GM18526 (cell line): Measurements from ENCODE around the gene IL23R.

Experiments used
- POLR2A ChIP-seq: IDR thresholded peaks from 3 replicates; pipeline ENCODE4 v1.6.1; 2011; ENCODE audit not compliant: insufficient read length; ENCODE audit errors: extremely low read depth

Gene IL23R

DNA sequence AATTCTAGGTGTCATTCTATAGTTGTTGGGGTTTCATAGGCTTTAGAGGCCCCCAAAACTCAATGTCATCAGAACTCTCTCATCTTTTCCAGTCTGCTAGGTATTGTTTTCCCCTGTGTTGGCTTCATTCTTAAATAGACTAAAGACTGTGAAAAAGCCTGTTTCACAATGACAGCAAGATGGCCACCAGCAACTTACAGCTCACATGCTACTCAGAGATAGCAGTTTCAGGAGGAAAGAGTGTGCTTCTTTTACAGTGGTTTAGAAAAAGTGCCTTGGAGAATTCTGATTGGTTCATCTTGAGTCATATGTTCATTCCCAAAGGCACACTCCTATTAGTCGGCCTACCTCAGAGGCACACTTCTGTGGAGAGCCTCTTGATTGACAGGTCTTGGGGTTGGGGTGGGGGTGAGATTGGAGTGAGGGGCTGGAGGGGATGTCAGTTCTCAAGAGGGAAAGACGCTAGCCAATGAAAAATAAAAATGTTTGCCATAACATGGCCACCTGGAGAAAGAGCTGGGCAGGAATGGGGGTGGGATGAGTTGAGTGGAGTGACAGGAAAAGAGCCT, 8.5 kb downstream of the IL23R start:
- no peak for TF ChIP-seq POLR2A

DNA sequence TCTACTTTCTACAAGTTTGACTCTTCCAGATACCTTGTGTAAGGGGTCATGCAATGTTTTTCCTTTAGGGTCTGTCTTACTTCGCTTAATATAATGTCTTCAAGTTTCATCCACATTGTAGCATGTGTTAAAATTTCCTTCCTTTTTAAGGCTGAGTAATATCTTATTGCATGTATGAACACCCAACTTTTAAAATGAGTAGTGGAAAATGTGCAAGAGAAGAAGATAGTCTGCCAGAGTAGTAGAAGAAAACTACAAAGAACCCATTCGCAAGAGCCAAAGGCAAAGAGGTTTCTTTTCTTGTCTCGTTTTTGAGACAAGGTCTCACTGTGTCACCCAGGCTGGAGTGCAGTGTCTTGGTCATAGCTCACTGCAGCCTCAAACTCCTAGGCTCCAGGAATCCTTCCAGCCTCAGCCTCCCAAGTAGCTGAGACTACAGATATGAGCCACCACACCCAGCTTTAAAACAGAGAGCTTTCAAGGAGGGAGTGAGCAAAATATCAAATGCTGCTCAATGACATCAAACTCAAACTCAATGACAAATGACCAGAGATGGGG, 9.4 kb downstream of the IL23R start:
- no peak for TF ChIP-seq POLR2A

DNA sequence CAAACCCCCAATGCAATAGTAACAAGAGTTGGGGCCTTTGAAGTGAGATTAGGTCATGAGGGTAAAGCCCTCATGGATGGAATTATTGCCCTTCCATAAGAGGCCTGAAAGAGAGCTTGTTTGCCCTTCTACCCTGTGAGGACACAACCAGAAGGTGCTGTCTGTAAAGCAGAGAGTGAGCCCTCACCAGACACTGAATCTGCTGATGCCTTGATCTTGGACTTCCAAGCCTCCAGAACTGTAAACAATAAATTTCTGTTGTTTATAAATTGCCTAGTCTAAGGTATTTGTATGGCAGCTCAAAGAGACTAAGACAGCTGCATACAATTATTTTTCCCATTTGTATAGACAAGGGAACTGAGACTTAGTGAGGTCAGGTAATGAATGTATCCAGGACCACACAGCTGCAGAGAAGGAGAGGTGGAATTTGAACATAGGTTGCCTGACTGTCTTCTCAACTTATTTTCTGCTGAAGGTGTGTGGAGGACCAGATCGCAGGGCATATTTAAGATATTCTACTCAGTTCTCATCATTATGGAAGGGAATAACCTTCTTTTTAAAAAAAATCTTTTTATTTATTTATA, 18.7 kb downstream of the IL23R start:
- no peak for TF ChIP-seq POLR2A

DNA sequence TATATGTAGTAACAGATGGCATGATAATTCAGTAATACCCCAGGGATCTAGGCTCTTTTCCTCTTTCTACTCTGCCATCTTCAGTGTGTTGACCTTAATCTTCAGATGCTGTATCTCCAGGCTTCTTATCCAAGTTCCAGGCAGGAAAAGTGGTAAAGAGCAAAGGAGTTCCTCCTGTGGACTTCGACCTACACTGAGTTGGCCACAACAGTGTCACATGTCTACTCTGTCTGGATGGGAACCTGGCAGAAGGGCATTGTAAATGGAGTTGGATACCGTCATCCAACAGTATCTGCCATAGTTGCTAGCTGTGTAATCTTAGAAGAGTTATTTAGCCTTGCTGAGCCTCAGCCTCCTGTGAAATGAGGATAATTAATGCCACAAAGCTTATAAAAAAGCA, 21.9 kb downstream of the IL23R start:
- no peak for TF ChIP-seq POLR2A

DNA sequence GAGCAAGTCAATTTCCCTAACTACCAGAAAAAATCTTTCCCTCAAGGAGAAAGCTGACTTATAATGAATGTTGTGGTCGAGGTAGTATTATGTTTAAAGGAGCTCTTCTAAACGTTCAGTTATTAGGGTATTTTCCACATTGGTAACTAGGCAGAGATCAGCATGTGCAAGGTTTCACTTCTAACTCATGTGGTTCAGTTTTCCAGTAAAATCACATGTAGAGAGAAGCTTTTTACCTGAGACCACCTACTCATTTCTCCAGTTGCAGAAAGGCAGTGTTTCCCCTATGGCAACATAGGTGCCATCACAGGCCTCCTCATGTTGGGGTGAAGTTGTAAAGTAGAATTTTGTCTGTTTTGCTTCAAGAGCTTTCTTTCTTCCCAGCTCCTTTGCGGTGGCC, 23.7 kb downstream of the IL23R start:
- no peak for TF ChIP-seq POLR2A

DNA sequence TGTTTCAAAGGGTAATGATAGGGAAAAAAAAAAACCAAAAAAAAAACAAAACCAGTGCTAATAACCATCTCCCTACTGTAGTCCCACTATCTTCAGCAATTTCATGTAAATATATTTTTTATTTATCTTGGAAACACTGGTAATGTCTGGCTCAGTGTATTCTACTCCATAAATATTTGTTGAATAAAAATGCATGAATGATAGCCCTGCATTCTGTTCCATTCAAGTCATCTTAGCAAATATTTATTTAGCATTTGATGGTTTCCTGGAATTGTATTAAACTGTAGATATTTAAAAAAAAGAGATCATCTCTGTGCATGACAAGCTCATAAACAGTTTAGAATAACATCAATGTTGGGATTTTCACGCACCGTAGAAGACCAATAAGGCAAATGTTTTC, 24.2 kb downstream of the IL23R start:
- TF ChIP-seq POLR2A: no peak

DNA sequence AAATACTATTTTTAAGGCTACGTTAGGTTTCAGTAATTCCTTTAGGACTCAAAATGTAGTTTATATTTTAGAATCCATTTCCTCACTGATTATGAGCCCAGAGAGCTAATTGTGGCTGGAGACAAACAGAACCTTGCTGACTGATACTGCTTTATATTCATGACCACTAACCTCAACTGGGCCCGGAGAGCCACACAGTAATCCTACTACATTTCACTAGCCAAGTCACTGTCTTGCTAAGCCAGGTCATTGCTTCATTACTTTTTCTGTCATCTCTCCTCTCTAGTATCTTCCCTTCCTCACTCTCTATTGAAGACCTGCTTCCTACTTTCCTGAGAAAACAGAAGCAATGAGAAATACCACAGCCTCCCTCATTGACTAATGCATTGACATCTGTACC, 24.7 kb downstream of the IL23R start:
- TF ChIP-seq POLR2A: no peak

DNA sequence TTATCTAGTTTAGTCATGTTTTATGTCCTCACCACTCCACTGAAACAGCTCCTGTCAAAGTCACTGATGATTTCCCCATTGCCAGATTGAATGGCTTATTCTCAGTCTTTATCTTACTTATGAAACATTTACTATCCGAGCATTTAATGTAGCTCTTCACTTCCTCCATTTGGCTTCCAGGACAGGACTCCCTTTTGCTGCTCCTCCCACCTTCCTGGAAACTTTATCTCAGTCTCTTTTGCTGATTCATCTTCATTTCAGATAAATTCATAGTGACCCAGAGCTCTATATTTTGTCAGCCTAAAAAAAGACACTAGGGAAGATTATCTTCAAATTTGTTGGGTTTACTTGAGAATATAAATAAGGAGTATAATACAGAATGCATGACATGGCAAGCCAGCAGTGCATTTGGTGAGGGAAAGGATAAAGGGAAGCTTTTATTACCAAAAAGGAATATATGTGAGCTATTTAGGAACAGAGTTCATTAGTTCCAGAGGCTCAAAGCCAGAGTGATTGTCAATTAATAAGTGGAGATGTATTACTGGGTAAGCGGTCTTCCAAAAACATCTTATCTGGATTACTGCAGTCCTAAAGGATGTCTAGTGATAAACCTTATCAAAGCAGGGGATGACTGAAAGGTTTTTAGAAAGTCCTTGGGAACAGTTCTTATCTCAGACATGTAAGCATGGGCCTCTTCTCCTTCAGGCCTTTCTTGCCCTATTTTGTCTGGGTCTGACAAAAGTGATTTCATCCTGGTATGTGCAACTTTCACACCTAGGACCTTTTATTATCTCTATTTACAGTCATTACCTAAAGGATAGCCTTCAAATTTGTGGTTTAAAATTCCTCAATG, 25.6 kb downstream of the IL23R start:
- no peak for TF ChIP-seq POLR2A

DNA sequence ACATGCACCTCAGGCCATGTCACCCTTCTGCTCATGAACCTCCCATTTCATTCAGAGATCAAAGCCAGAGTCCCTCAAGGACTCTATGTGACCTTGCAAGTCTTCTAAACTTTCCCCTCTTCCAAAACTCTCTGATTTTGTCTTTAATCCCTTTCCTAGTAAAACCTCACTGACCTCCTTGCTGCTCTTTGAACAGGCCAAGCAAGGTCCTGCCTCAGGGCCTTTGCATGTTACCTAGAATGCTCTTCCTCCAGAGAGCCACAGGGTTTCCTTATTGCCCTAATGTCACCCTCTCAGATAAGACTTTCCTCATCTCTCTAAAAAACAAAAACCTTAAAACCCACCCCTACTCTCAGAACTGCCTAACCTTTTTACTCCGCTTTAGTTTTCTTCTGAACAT, 26.6 kb downstream of the IL23R start:
- TF ChIP-seq POLR2A: no peak

DNA sequence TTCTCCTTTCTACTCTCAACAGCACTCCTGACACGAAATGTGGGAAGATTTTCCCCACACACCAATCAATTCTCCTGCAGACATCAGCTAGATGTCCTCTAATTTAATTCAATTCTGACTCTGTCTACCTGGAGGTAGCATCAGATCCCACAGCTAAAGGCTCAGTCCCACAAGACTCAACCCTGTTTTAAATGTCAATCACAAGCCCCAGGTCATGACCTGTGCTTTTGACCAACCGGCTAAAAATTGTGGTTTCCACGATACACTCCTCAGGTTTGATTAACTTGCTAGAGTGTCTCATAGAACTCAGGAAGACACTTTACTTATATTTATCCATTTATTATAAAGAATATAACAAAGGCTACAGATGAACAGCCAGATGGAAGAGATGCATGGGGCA, 27.4 kb downstream of the IL23R start:
- no peak for TF ChIP-seq POLR2A

DNA sequence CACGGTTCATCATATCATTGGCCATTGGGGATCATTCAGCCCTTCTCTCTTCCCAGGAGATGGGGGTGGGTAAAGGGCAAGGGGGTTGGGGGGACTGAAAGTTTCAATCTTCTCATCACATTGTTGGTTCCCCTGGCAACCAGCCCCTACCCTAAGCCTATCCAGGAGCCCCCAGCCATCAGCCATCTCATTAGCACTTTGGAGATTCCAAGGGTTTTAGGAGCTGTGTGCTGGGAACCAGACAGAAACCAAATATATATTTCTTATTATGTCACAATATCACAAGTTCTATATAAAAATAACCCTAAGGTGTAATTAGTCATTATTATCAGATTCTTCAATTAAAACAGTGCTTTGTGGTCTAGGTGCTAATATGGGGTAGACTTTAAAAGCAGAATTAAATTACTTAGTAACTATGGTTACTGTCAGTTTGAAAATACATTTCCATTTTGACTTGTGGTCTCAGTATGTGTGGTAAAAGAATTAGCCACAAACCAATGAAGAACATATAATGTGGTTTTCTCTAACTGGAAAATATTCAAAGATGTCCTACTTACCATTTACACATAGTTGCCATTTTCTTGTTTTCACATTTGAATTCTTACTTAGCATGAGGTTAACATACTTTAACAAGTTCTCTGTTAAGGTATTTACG, 28.1 kb downstream of the IL23R start:
- TF ChIP-seq POLR2A: no peak

DNA sequence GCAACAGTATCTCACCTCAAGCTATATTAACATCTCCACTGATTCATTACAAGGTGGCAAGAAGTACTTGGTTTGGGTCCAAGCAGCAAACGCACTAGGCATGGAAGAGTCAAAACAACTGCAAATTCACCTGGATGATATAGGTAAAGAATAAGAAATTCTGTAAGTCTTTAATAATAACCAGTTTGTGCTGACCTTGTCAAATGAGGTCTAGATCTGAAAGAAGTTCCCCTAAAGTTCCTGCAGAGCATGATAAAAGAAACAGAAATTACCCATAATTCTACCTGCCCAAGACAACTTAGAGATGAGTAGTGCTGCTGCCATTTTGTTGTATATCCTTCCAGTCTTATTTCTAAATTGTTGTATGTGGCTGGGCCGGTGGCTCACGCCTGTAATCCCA, 34.5 kb downstream of the IL23R start:
- TF ChIP-seq POLR2A: no peak

DNA sequence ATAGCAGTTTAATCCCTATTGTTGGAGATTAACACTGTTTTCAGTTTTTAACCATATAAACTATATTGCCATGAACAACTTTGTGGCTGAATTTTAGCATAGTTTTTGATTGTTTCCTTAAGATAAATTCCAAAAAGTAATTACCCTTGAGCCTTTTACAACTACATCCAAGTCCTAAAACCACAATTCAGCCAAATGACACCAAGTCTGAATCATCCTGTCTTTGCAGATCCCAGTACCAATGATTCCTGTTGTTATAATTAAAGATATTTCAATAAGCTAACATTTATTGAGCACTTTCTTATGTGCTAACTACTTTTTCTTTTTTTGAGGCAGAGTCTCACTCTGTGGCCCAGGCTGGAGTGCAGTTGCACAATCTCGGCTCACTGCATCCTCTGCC, 35.6 kb downstream of the IL23R start:
- TF ChIP-seq POLR2A: no peak

DNA sequence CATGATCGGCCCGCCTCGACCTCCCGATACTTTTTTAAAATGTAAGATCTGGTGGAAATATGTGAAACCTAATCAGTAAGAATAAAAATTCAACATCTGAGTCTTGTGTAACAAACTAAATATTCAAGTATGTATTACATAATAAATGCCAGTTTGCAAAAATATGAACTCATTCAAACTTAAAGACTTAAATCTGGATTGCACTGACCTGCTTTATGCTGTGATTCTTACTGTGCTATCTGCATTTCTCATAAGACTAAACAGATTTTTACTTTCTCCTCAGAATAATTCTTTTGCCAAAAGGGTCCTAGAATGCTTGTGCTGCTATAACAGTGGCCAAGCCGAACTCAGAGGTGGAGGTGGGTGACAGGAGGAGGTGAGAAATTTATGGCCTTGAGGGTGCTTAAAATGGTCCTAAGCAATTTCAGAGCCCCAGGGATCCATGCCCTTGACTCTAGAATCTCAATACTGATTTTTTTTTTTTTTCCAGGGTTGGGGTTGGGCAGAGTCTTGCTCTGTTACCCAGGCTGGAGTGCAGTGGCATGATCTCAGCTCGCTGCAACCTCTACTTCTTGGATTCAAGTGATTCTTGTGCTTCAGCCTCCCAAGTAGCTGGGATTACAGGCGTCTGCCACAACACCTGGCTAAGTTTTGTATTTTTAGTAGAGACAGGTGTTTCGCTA, 38.2 kb downstream of the IL23R start:
- no peak for TF ChIP-seq POLR2A

DNA sequence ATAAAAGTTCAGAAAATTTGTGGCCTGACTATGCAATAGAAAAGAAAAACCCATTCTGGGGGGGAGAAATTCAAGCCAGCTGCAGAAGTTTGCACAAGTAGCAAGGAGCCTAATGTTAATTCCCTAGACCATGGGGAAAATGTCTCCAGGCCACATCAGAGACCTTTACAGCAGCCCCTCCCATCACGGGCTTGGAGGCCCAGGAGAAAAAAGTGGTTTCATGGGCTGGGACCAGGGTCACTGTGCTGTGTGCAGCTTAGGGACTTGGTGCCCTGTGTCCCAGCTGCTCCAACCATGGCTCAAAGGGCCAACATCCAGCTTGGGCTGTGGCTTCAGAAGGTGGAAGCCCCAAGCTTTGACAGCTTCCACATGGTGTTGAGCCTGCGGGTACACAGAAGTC, 42.0 kb downstream of the IL23R start:
- TF ChIP-seq POLR2A: no peak
